ENCODE results near the gene TMEM80.
"Not testable (repeated sequence)": the region's sequence is repeated elsewhere in the genome, so short reads cannot be mapped to it uniquely, and the experiment has no call there.

The TMEM80 gene

GRCh38 chr11:723120-723883 is 27.7 kb downstream of the TMEM80 start:
- peak; percentile 73 for DNase-seq

DNA sequence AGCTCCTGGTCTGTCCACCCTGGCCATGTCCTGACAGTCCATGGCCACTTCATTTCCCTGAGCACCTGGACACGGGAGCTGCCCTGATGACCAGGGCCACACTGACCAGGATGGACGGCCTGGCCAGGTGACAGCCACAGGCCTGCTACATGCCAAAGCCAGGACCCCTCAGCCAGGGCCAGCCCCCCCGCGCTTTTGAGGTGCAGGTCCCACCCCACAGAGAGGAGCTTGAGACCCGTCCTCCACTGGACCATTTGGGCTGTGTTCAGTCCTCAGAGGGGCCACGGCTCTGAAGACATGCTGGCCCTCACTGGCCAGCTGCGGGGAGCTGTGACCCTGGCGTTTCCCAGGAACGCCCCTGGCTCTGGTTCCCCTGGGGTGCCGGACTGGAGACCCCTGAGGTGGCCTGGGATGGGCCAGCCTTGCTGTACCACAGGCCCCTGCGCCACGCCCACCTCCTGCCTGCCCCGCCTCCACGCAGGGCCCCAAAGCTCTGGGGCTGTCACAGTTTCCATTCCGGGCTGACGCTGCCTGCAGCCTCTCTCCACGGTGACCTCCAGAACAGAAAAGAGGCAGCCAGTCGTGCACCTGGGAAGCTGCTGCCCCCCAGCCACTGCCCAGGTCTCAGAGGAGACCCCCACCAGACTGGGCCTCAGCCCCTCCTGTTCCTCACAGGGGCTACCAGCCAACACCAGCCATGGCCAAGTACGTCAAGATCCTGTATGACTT is 28.6 kb downstream of the TMEM80 start:
- DNase-seq = no peak

DNA sequence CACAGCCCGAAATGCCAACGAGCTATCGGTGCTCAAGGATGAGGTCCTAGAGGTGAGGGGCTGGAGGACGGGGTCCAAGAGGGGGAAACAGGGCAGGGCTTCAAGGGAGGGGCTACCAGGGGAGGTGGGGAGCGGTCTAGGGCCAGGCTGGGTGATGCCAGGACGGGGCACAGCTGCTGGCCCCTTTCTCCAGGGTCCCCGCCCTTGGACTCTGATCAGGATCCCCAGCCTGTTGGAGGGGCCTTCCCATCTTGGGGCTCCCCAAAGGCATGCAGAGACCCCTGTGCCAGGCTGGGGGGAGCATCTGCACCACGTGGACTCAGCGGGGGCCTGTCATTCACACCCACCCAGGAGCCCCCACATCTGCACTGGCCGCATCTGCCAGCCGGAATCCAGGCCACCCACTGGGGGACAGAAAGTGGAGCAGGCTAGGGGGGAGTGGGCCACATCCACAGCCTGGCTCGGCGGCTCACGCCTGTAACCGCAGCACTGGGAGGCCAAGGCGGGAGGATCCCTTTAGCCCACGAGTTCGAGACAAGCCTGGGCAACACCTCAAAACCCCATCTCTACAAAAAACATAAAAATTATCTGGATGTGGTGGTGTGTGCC is 29.3 kb downstream of the TMEM80 start:
- DNase-seq = no peak

GRCh38 chr11:725624-726202 is 30.1 kb downstream of the TMEM80 start:
- DNase-seq = no peak

DNA sequence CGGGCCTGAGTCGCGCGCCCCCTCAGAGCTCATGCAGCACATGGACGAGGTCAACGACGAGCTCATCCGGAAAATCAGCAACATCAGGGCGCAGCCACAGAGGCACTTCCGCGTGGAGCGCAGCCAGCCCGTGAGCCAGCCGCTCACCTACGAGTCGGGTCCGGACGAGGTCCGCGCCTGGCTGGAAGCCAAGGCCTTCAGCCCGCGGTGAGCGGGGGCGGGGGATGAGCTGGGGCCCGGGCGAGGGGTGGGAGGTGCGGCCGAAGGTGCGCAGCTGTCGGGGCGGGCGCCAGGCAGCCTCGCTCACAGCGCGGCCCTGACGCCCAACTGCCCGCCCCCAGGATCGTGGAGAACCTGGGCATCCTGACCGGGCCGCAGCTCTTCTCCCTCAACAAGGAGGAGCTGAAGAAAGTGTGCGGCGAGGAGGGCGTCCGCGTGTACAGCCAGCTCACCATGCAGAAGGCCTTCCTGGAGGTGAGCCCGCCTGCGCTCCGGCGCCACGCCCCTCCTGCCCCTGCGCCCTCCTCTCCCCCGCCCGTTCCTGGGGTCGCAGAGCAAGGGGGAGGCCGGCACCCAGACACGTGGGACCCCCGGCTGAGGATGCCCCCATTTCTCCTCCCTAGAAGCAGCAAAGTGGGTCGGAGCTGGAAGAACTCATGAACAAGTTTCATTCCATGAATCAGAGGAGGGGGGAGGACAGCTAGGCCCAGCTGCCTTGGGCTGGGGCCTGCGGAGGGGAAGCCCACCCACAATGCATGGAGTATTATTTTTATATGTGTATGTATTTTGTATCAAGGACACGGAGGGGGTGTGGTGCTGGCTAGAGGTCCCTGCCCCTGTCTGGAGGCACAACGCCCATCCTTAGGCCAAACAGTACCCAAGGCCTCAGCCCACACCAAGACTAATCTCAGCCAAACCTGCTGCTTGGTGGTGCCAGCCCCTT is 30.9 kb downstream of the TMEM80 start:
- DNase-seq = peak; percentile 55

DNA sequence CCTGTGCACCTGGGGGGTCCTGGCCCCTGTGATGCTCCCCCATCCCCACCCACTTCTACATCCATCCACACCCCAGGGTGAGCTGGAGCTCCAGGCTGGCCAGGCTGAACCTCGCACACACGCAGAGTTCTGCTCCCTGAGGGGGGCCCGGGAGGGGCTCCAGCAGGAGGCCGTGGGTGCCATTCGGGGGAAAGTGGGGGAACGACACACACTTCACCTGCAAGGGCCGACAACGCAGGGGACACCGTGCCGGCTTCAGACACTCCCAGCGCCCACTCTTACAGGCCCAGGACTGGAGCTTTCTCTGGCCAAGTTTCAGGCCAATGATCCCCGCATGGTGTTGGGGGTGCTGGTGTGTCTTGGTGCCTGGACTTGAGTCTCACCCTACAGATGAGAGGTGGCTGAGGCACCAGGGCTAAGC is 31.7 kb downstream of the TMEM80 start:
- no peak for DNase-seq

DNA sequence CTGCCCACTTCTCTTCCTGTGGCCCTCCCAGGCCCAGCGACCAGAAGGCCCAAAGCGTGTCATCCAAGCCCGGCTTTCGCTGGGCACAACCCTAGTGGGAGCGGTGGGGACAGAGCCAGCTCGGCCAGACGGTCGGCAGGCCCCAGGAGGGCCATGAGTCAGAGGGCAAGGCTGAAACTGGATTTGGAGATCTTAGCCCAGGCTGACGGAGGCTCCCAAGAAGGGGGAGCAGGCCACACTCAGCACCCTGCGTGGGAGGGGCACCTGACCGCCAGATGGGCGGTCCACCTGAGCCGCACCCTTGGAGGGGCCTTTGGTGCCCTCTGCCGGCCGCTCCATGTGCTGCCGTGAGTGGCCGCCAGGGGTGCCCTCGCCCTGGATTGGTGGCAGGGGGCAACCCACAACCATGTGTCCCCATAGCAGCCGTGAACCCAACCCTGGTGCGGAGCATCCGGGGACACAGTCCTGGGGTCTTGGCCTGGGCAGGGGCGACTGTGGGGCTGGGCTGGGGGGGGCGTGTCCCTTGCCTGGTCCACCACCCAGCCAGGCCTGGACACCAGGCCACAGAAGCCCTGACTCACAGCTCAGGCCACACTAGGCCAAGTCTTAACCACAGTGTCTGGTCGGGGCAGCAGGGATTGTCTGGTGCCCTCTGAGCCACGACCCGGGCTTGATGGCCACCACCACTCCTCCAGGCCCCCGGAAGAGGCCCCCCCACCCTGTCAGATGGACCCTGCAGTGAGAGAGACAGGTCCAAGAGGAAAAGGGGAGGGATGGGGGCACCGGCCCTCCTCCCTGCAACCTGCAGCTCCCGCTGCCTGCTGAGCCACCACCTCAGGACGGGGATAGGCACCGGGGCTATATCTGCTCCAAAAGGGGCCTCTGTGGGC is 32.5 kb downstream of the TMEM80 start:
- DNase-seq = peak; percentile 84

GRCh38 chr11:728901-729491 is 33.4 kb downstream of the TMEM80 start:
- DNase-seq = no peak

GRCh38 chr11:729492-730074 is 34.0 kb downstream of the TMEM80 start:
- DNase-seq = no peak

DNA sequence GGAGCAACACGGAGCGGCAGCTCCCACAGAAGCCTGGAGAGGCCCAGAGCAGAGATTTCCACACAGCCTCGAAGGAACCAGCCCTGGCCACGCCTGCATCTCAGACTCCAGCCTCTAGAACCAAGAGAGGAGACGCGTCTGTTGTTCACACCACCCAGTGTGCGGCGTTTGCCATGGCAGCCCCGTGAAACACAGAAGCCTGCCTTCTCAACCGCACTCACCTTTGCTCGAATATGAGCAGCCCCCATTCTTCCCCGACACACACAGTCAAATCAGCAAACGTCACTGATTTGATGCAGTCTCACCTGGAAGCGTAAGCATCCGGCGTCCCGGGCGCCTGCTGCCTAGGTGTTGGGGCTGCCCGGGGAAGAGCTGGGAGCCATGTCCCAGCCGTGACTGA is 37.5 kb downstream of the TMEM80 start:
- no peak for DNase-seq

DNA sequence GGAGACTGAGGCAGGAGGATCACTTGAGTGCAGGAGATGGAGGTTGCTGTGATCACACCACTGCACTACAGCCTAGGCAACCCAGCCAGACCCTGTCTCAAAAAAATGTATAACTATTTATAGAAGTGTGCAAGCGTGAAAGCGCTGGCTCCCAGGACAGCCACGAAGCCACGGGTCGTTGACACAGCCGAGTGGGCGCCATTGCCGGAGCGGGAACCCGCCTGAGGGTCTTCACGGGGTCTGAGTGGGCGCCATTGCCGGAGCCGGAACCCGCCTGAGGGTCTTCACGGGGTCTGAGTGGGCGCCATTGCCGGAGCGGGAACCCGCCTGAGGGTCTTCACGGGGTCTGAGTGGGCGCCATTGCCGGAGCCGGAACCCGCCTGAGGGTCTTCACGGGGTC is 38.9 kb downstream of the TMEM80 start:
- not testable (repeated sequence) for DNase-seq

DNA sequence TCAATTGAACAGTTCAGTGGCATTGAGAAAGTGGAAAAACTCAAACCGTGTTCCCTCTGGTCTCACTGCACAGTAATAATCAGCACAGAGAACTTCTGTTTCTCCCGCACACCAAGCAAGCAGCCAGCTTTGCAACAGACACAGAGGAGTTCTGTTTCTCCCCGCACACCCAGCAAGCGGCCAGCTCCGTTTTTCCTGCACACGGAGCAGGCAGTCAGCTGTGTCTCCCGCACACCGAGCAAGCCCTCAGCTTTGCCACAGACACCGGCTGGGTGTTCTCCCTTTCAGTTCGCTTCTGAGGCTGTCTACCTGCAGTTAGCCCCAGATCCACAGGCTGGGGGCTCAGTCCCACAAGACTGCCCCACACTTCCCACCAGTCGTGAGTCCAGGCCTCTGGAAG is 41.8 kb downstream of the TMEM80 start:
- DNase-seq = no peak

DNA sequence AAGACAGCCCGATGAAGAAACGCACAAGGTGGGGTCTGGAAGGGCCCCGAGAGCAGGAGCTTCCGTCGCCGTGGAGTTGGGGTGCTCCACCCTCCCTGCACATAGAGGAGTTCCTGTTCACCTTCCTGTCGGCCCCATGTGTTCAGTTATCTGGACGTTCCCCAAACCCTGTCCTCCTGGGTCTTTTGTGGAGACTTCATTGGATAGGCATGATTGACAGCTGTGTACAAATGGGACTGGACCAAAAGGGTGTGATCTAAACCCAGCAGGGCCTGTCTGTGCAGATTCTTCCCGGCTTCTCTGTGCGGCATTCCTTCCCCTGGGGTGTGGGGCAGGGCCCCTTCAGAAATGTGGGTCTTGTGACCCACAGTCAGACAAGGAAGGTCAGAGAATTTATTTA is 42.3 kb downstream of the TMEM80 start:
- DNase-seq = not testable (repeated sequence)

- no peak for DNase-seq
Measured at GRCh38 chr11:742156-742546, 46.5 kb downstream of the TMEM80 start.

DNA sequence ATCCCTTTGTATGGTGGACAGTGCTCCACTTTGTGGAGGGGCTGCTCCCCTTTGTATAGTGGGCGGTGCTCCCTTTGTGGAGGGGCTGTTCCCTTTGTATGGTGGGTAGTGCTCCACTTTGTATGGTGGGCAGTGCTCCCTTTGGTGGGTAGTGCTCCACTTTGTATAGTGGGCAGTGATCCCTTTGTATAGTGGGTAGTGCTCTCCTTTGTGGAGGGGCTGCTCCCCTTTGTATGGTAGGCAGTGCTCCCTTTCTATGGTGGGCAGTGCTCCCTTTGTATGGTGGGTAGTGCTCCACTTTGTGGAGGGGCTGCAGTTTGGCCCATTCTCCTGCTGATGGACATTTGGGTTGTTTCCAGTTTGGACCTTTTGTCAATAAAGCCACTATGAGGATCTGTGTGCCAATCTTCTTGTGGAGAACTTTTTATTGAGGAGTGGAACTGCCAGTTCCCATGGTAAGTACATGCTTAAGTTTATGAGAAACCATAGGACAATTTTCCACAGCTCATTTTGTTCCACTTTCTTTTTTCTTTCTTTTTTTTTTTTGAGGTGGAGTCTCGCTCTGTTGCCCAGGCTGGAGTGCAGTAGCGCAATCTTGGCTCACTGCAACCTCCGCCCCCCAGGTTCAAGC is 47.1 kb downstream of the TMEM80 start:
- DNase-seq = no peak

- no peak for DNase-seq
Measured at GRCh38 chr11:745428-745827, 49.8 kb downstream of the TMEM80 start.

DNA sequence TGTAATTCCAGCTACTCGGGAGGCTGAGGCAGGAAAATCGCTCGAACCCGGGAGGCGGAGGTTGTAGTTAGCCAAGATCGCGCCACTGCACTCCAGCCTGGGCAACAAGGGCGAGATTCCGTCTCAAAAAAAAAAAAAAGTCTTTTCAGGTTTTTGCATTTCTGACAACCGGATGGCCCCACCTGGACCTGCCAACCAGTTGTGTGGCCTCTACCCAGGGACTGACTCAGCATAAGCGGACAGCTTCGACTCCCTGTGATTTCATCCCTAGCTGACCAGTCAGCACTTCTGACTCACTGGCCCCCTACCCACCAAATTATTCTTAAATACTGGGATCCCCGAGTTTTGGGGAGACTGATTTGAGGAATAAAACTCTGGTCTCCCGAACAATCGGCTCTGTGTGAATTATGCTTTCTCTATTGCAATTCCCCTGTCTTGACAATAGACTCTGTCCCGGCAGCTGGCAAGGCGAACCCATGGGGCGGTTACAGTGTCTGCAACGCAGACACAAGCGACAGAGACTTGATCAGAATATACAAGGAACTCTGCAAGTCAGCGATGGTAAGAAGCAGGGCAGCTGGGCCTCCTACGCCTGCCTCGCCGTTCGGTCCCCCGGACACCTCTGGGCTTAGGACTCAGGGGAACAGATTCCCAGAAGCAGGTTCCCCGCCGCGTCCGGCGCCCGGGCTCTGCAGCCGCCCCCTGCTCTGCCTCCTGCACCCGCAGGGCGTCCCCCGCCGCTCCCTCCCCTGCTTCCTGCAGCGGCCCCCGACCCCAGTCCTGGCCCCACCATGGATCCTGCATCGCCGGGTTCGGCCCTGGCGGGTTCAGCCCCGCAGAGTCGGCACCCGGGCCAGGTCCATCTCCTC is 50.9 kb downstream of the TMEM80 start:
- no peak for DNase-seq

DNA sequence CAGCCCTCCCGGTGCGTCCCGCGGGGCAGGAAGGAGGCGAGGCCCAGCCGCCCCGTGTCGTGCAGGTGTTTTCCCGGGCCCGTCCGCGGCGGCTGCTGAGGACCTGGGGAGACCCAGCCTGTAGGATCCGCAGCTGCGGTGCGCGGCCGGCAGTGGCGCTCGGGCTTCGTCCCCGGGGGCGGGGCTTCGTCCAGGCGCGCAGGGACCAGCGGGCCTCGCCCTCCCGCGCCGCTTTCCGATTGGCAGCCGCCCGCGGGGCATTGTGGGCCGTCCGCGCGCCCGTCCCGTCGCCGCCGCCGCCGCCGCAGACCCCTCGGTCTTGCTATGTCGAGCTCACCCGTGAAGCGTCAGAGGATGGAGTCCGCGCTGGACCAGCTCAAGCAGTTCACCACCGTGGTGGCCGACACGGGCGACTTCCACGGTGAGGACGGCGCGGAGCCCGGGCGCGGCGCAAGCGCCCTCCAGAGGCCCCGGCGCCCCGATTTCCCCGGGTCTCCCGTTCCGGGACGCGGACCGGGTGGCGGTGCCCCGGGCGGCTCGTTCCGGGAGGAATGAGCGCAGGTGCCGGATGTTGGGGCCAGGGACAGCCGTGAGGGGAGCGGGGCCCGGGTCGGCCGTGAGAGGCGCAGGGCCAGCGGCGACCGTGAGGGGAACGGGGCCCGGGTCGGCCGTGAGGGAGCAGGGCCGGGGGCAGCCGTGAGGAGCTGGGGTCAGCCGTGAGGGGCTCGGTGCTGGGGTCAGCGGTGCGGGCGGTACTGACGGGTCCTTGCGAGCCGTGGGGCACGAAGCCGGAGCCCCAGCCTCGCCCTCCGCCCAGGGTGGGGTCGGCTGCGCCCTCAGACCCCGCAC is 51.8 kb downstream of the TMEM80 start, which contains the start of gene TALDO1:
TALDO1 (plus strand) TSS at position 307 of the 849 bp plus-strand sequence; CDS start at position 325, 18 bp downstream.
- peak; percentile 88 for DNase-seq

Data from CD4-positive, alpha-beta T cell treated with Interleukin-12 subunit alpha and Interleukin-12 subunit beta, for 1 hour (primary cell).